GM12865 (cell line): Measurements from ENCODE around the gene CLTCL1.

Experiments
- DNase-seq: peaks from one replicate; pipeline ENCODE4 v3.0.0; 2010; ENCODE audit warnings: low read depth
- H3K4me3 ChIP-seq: 2 replicates; pipeline ENCODE4 v1.5.1; 2011; ENCODE audit warnings: mild to moderate bottlenecking, low read depth, low read length, control low read depth
- TF ChIP-seq, protein P1 (sequence below): IDR thresholded peaks from 2 replicates; pipeline ENCODE4 v1.5.1; 2011; ENCODE audit warnings: low read length, control low read depth, low read depth, inconsistent platforms; ENCODE audit not compliant: insufficient read depth; ENCODE audit errors: missing control alignments

Gene CLTCL1

DNA sequence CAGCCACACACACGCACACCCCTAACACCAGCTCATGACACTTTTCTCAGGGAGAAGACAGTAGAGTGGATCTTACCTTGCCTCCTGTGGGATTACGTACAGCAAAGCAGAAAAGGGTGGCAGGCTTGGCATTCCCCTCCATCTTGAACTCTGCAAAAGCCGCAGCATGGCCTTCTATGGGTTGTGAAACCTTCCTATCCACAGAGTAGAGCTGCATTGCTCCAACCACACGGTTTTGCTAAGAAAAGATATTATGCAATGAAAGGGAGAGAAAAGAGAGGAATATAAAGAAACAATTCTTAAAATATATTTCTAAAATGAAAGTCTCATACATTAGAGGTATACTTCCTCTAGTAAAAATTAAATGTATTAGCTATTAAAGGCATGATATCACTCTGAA lies 48.8 kb downstream of the CLTCL1 start:
- H3K4me3 ChIP-seq, result no peak overlapping the region
- TF ChIP-seq, protein P1, sequence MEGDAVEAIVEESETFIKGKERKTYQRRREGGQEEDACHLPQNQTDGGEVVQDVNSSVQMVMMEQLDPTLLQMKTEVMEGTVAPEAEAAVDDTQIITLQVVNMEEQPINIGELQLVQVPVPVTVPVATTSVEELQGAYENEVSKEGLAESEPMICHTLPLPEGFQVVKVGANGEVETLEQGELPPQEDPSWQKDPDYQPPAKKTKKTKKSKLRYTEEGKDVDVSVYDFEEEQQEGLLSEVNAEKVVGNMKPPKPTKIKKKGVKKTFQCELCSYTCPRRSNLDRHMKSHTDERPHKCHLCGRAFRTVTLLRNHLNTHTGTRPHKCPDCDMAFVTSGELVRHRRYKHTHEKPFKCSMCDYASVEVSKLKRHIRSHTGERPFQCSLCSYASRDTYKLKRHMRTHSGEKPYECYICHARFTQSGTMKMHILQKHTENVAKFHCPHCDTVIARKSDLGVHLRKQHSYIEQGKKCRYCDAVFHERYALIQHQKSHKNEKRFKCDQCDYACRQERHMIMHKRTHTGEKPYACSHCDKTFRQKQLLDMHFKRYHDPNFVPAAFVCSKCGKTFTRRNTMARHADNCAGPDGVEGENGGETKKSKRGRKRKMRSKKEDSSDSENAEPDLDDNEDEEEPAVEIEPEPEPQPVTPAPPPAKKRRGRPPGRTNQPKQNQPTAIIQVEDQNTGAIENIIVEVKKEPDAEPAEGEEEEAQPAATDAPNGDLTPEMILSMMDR, result no peak
- DNase-seq, result no peak

DNA sequence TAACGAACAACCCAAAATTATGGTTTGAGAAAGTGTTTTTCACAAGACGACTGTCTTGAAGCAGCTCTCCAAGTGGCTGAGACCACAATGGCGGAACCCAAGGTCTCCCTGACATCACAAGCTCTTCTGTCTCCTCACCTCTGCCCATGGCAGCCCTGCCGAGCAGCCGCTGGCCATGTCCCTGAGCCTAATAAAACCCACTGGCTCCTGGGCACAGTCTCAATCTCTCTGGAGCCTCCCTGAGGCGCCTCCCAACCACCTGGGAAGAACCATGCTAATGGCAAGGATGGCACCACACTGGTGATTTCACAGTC lies 50.0 kb downstream of the CLTCL1 start:
- no peak for DNase-seq
- H3K4me3 ChIP-seq, result no peak overlapping the region
- TF ChIP-seq, protein P1, result no peak

DNA sequence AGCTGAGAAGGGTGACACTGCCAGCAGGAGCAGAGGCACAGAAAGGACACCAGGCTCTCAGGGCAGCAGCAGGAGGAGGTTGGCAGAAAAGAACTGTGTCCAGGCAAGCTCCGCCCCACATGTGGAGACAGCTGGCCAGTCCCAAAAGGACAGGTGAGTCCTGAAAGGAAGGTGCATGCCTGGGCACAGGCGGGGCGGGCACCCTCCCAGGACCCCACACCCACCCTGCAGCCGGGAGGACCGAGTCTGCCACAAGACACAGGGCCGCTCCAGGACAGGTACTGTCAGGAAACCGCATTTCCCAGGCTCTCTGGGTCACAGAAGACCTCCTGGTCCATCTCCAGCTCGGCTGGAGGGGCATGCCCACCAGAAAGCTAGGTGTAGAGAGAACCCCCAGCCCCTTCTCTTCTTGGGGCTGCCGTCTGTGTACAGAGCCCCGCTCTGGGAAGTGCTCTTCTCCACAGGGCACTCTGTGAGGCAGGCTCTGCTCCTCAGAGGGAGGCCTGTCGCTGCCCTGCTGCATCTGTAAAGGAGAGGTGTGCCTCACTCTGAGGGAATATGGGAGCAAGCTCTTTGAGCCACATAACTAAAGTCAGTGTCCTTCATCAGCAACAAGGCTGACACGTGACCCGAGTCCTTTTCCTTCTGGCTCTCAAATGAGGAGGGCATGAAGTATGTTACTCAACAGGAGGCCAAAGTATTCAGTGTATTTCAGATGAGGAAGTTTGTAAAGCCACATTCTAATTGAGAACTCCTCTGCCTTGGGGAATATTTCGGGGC lies 50.5 kb downstream of the CLTCL1 start:
- H3K4me3 ChIP-seq, result no peak overlapping the region
- no peak for DNase-seq
- TF ChIP-seq, protein P1, result no peak

- TF ChIP-seq, protein P1, result no peak
- H3K4me3 ChIP-seq, result no peak overlapping the region
- no peak for DNase-seq
Measured at GRCh38 chr22:19239464-19239863, 52.1 kb downstream of the CLTCL1 start.

- no peak for DNase-seq
- TF ChIP-seq, protein P1, result no peak
Measured at GRCh38 chr22:19238900-19239299, 52.6 kb downstream of the CLTCL1 start.

DNA sequence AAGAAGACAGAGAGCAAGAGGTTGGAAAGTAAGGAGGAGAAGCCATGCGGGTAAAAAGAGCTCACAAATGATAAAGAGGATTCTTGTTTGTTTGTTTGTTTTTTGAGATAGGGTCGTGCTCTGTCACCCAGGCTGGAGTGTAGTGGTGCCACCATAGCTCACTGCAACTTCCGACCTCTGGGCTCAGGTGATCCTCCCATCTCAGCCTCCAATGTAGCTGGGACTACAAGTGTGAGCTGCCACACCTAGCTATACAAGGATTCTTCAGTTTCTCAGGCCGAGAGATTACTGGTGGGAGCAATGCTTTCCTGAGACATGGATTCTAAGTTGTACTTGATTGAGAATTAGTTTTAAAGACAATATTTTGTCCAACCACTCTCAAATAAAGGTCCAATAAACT lies 55.6 kb downstream of the CLTCL1 start:
- TF ChIP-seq, protein P1, result no peak

More at GRCh38 chr22:19238900-19239299, 52.6 kb downstream of the CLTCL1 start:
- no peak overlapping the region for H3K4me3 ChIP-seq

More for the DNA sequence above, 55.6 kb downstream of the CLTCL1 start:
- DNase-seq, result no peak
- H3K4me3 ChIP-seq, result no peak overlapping the region
